Suprapubic skin (tissue), 4 donors: ENCODE results near the gene SLC5A9. TPM values are rescaled to one million over a fixed set of nuclear protein-coding genes. Genes with fewer than 3 reads are reported as not detected.
"Not testable (repeated sequence)": the region's sequence is repeated elsewhere in the genome, so short reads cannot be mapped to it uniquely, and the experiment has no call there.

Source experiments
- DNase-seq, 2 donors: peaks; one replicate each; pipeline ENCODE4 v3.0.0-alpha.2; 2019; ENCODE audit warnings: low spot score in 2 of 2
- H3K27ac ChIP-seq: fragments of 200-600 bp; sonication (generic); one replicate; pipeline ENCODE4 v1.5.1; 2019
- H3K27me3 ChIP-seq: fragments of 200-600 bp; sonication (generic); one replicate; pipeline ENCODE4 v1.5.1; 2019
- H3K36me3 ChIP-seq: fragments of 200-600 bp; sonication (generic); one replicate; pipeline ENCODE4 v1.5.1; 2019
- H3K4me1 ChIP-seq: fragments of 200-600 bp; sonication (generic); one replicate; pipeline ENCODE4 v1.5.1; 2019
- H3K4me3 ChIP-seq: fragments of 200-600 bp; sonication (generic); one replicate; pipeline ENCODE4 v1.5.1; 2019; ENCODE audit warnings: mild to moderate bottlenecking
- H3K9me3 ChIP-seq: fragments of 200-600 bp; sonication (generic); one replicate; pipeline ENCODE4 v1.5.1; 2019
- CTCF ChIP-seq, 2 donors: fragments of 200-600 bp in 1 of 2; fragments of 450-650 bp in 1 of 2; sonication (generic) in 1 of 2; IDR thresholded peaks; one replicate each; pipeline ENCODE4 v1.5.1; 2016 to 2019; ENCODE audit warnings: antibody characterized with exemption in 2 of 2, mild to moderate bottlenecking in 1 of 2, moderate library complexity in 1 of 2
- EP300 ChIP-seq: sonication (generic); formaldehyde crosslinking; IDR thresholded peaks from one replicate; pipeline ENCODE4 v1.6.1; 2017; ENCODE audit warnings: antibody characterized with exemption
- POLR2A ChIP-seq, 2 donors: fragments of 450-650 bp; IDR thresholded peaks; one replicate each; pipeline ENCODE4 v1.6.1; 2017; ENCODE audit warnings: antibody characterized with exemption in 2 of 2, mild to moderate bottlenecking in 2 of 2, moderate library complexity in 2 of 2
- POLR2AphosphoS5 ChIP-seq, 3 donors: sonication (generic); formaldehyde crosslinking; IDR thresholded peaks; one replicate each; pipeline ENCODE4 v1.6.1; 2017; ENCODE audit warnings: antibody characterized with exemption in 3 of 3
- WGBS: methylation state at CpG from one replicate; pipeline ENCODE4 v1.1.5; 2018; 5-methylcytosine and 5-hydroxymethylcytosine counted together
- total RNA-seq, 4 donors: library from RNA; depleted of rRNA; stranded (reverse); fragments of >200 nt; gene quantifications; one replicate each; pipeline ENCODE4 v1.1.0, GENCODE V29; 2016

The SLC5A9 gene
- total RNA-seq, 4 donors from 2014 or later, result 2.9 to 4.7 (median 3.3) TPM

GRCh38 chr1:48292706-48293105 is 70.2 kb downstream of the SLC5A9 start:
- no peak for TF ChIP-seq POLR2AphosphoS5 (IDR thresholded peaks at IDR 0.05)
- no peak for TF ChIP-seq POLR2A (IDR thresholded peaks at IDR 0.05)
- no peak for TF ChIP-seq CTCF (IDR thresholded peaks at IDR 0.05)
- no peak for TF ChIP-seq EP300
- 92% methylated on average over 4 of the region's 5 CpGs for WGBS
- Histone ChIP-seq H3K36me3 (no peaks in the 10 kb centered on the region), H3K9me3 (no peaks in the 10 kb centered on the region), H3K27me3 (no peaks in the 10 kb centered on the region), H3K27ac (no peak overlapping the region), H3K4me3 (no peak overlapping the region), H3K4me1 (no peaks in the 10 kb centered on the region)
- no peak for DNase-seq

GRCh38 chr1:48294094-48294493 is 71.6 kb downstream of the SLC5A9 start:
- H3K9me3 ChIP-seq, H3K4me1 ChIP-seq, DNase-seq, H3K36me3 ChIP-seq, H3K4me3 ChIP-seq, H3K27ac ChIP-seq, H3K27me3 ChIP-seq: not testable (repeated sequence)
- 96% methylated on average over 6 of the region's 6 CpGs for WGBS

- no peak for TF ChIP-seq POLR2AphosphoS5 (IDR thresholded peaks at IDR 0.05)
- no peak for TF ChIP-seq POLR2A (IDR thresholded peaks at IDR 0.05)
- no peak for TF ChIP-seq CTCF (IDR thresholded peaks at IDR 0.05)
- no peak for TF ChIP-seq EP300
- no peak for DNase-seq
- Histone ChIP-seq H3K36me3 (no peaks in the 10 kb centered on the region), H3K4me1 (no peaks in the 10 kb centered on the region), H3K27me3 (no peaks in the 10 kb centered on the region), H3K27ac (no peak overlapping the region), H3K9me3 (no peaks in the 10 kb centered on the region), H3K4me3 (no peak overlapping the region)
- WGBS, result 45% methylated on average over 1 of the region's 1 CpG
Measured at GRCh38 chr1:48294656-48295055, 72.1 kb downstream of the SLC5A9 start.

Other genes starting within 250 kb of the SLC5A9 start
- gene TRABD2B, start 225.3 kb upstream of the SLC5A9 start, total RNA-seq, result 1 to 10 TPM in 3 of 4 donors, under 1 TPM in 1; 0.83 to 2.6 (median 1.9) TPM
- 10 to 100 TPM in 2 of 4 donors, 1 to 10 TPM in 2; 7.0 to 44.2 (median 10.8) TPM for gene SPATA6, start 249.5 kb downstream of the SLC5A9 start, total RNA-seq